H1 (cell line): ENCODE measurements around the gene PCNX1. TPM values are rescaled to one million over a fixed set of nuclear protein-coding genes. Genes with fewer than 3 reads are reported as not detected.

ENCODE experiments used
- MAFK ChIP-seq: IDR thresholded peaks from 2 replicates; pipeline ENCODE4 v1.6.1; 2012; ENCODE audit warnings: low read depth, mild to moderate bottlenecking, improper control_type of control experiment, low read length
- NANOG ChIP-seq: IDR thresholded peaks from 2 replicates; pipeline ENCODE4 v1.6.1; 2011; ENCODE audit warnings: low read length, low read depth, mild to moderate bottlenecking, inconsistent platforms; ENCODE audit not compliant: insufficient read depth, poor library complexity, severe bottlenecking
- SAP30 ChIP-seq: fragments of 300-600 bp; sonication (generic); IDR thresholded peaks from 2 replicates; pipeline ENCODE4 v1.7.1; 2012; ENCODE audit warnings: low read length, moderate library complexity, mild to moderate bottlenecking, inconsistent platforms; ENCODE audit not compliant: insufficient read depth, insufficient replicate concordance
- SIN3A ChIP-seq, 2 experiments: IDR thresholded peaks in 1 of 2; conservative IDR thresholded peaks in 1 of 2; 2 replicates each; pipeline ENCODE4 v1.6.1; 2011 to 2012; ENCODE audit warnings: low read length in 2 of 2, improper control_type of control experiment in 1 of 2, low read depth in 1 of 2, mild to moderate bottlenecking in 1 of 2
- polyA plus RNA-seq, 7 experiments: library from polyadenylated mRNA; depleted of rRNA in 3 of 7; stranded (reverse) in 5 of 7; unstranded in 2 of 7; fragments of >200 nt in 5 of 7; fragments of 200-250 nt in 2 of 7; gene quantifications; 1 replicate in 5 of 7; 2 replicates in 1 of 7; 4 replicates in 1 of 7; pipeline versions ENCODE4 v1.2.1 to v1.2.3, GENCODE V29; 2011 to 2013; ENCODE audit warnings: missing spikeins in 2 of 7, mixed read lengths in 2 of 7
- total RNA-seq: library from RNA; stranded (reverse); fragmentation: NEBNext Ultra II Directional; extraction: Animal tissue kit (Norgen Biotek cat#: 25700); gene quantifications from 2 replicates; pipeline ENCODE4 v1.2.1, GENCODE V29; 2021

The PCNX1 gene
- total and polyA plus RNA-seq, 2 of the 8 experiments (the other 6 are each of a cell fraction or from before 2014, with no cell fraction given) = 37.7 to 53.2 TPM

GRCh38 chr14:70894868-70895267, 12.4 kb upstream of the PCNX1 start (continued):
- no peak for TF ChIP-seq SIN3A (conservative IDR thresholded peaks at IDR 0.05 in 1 of 2, IDR thresholded peaks at IDR 0.05 in 1 of 2; ENCODE audit: low read depth in 1 of 2, low read length in 2 of 2)
- TF ChIP-seq MAFK = no peak
- no peak for TF ChIP-seq NANOG
- TF ChIP-seq SAP30 = no peak
- TF ChIP-seq, all 59 proteins: peak for 0
